Bronchial epithelial cell (primary cell): ENCODE measurements around the gene HHIPL1. TPM values are rescaled to one million over a fixed set of nuclear protein-coding genes. Genes with fewer than 3 reads are reported as not detected.

Source experiments
- DNase-seq: peaks from one replicate; pipeline ENCODE4 v3.0.0-alpha.2; 2010; ENCODE audit warnings: low read depth
- FAIRE-seq: peaks from 2 replicates; lab custom pipeline; 2011; peaks lifted over from hg19 to GRCh38; lab: Jason Lieb, UNC
- H3K27me3 ChIP-seq: 2 replicates; pipeline ENCODE4 v1.5.1; 2011; ENCODE audit warnings: low read length; ENCODE audit not compliant: control insufficient read depth, insufficient read depth
- H3K36me3 ChIP-seq: 2 replicates; pipeline ENCODE4 v1.5.1; 2011; ENCODE audit warnings: low read length; ENCODE audit not compliant: control insufficient read depth, insufficient read depth
- H3K4me3 ChIP-seq: 2 replicates; pipeline ENCODE4 v1.5.1; 2011; ENCODE audit warnings: mild to moderate bottlenecking, low read depth, low read length, control low read depth
- CTCF ChIP-seq: IDR thresholded peaks from 2 replicates; pipeline ENCODE4 v1.5.1; 2011; ENCODE audit warnings: mild to moderate bottlenecking, moderate library complexity, low read length, control low read depth, inconsistent platforms; ENCODE audit not compliant: insufficient read depth, severe bottlenecking
- total RNA-seq: library from RNA; depleted of rRNA; stranded (reverse); fragments of >200 nt; gene quantifications from 2 replicates; pipeline ENCODE4 v1.2.1, GENCODE V29; 2014

HHIPL1 gene
- total RNA-seq, 1 donor from 2014 or later = 0.53 TPM

DNA sequence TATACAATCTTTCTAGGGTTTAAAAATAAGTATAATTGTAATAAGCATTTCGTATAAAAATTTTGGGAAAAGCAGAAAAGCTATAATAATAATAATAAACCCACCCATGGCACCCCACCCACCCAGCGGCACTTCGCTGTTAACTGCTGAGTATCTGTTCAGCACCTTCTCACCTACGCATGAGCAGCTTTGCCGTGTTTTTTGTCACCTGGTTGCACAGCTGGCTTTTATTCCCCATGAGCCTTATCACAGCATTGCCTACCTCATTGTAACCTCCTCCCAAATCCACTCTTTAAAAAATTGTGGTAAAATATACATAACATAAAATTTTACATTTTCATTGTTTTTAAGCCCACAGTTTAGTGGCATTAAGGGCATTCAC, 73.9 kb downstream of the HHIPL1 start:
- no peaks in the 10 kb centered on the region for H3K27me3 ChIP-seq
- TF ChIP-seq CTCF = no peak
- FAIRE-seq = no peak
- no peak overlapping the region for H3K4me3 ChIP-seq
- DNase-seq = no peak
- no peaks in the 10 kb centered on the region for H3K36me3 ChIP-seq

DNA sequence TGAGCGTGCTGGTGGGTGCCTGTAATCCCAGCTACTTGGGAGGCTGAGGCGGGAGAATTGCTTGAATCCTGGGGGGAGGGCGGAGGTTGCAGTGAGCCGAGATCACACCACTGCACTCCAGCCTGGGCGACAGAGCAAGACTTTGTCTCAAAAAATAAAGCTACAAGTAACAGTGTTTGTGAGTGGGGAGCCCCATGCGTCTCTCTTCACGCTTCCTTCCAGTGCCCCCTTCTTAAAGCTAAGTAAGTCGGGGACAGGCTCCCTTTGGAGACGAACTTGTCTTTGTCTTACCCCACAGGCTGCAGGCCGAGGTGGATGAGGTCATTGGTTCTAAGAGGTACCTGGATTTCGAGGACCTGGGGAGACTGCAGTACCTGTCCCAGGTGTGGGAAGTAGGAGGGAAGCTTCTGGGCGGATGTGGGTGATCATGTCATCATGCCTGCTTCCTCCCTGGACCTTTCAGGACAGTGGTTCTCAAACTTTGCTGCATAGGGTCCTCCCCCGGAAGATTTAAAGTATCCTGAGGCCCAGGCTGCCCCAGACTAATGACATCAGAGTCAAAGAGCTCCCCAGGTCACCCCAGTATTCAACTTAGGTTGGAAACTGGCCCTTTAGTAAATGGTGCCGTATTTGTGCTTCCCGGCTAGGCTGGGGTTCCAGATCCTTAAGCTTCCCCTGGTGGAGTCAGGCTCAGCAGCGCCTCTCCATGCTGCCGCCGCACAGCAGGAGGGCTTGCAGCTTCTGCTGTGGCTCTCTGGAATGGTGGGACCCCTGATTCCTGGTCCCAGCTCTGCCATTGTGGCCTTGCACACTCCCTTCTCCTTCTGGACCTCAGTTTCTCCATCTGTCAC, 76.2 kb downstream of the HHIPL1 start:
- Histone ChIP-seq H3K36me3 (no peaks in the 10 kb centered on the region), H3K27me3 (peaks cover under 1% of the 10 kb centered on the region), H3K4me3 (no peak overlapping the region)
- DNase-seq (no peak), FAIRE-seq (no peak)
- no peak for TF ChIP-seq CTCF

DNA sequence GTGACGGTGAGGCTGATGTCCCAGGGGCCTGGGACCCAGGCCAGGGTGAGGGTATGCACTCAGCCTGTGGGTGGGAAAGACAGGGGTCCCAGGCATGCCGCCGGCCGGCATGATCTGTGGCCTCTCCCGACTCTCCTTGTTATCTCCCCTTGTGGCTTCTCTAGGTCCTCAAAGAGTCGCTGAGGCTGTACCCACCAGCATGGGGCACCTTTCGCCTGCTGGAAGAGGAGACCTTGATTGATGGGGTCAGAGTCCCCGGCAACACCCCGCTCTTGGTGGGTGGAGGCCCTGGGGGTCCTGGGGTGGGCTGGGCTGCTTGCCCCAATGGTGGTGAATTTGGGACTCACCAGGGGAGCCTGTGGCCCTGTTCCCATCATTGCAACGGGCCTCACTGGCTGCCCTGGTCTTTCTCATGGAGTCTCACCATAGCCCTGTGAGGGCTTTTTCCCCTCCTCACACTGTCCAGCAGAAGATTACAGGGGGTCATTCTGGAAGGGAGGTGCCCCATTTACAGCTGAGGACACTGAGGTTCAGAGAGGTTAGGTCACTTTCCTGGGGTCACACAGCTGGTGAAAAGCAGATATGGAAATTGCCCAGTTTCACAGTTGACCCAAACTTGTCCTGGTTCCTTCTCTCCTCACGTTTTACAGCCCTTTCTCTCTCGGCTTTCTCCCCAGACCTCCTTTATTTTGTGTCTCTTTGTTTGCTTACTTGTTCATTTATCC, 77.0 kb downstream of the HHIPL1 start:
- no peak for FAIRE-seq
- DNase-seq = no peak
- Histone ChIP-seq H3K36me3 (no peaks in the 10 kb centered on the region), H3K27me3 (peaks cover 4% of the 10 kb centered on the region), H3K4me3 (no peak overlapping the region)
- no peak for TF ChIP-seq CTCF

DNA sequence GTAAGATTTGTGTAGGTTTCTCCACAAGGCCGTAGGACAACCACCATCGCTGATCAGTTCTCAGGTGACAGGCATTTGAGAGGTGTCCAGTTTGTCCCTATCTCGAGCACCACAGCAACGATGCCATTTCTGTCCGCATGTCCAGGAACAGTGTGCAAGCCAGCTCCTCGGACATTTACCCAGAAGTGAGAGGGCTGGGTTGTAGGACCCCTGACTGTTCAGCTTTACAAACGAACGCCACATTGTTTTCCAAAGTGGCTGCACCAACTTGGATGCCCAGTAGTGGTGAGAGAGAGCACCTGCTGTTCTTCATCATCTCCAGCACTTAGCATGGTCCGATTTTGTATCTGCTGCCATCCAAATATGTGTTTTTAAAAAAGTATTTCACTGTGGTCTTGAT, 77.8 kb downstream of the HHIPL1 start:
- no peak for TF ChIP-seq CTCF
- H3K27me3 ChIP-seq = peaks cover 4% of the 10 kb centered on the region
- no peaks in the 10 kb centered on the region for H3K36me3 ChIP-seq
- FAIRE-seq (peak; percentile 36), DNase-seq (no peak)
- H3K4me3 ChIP-seq = no peak overlapping the region

DNA sequence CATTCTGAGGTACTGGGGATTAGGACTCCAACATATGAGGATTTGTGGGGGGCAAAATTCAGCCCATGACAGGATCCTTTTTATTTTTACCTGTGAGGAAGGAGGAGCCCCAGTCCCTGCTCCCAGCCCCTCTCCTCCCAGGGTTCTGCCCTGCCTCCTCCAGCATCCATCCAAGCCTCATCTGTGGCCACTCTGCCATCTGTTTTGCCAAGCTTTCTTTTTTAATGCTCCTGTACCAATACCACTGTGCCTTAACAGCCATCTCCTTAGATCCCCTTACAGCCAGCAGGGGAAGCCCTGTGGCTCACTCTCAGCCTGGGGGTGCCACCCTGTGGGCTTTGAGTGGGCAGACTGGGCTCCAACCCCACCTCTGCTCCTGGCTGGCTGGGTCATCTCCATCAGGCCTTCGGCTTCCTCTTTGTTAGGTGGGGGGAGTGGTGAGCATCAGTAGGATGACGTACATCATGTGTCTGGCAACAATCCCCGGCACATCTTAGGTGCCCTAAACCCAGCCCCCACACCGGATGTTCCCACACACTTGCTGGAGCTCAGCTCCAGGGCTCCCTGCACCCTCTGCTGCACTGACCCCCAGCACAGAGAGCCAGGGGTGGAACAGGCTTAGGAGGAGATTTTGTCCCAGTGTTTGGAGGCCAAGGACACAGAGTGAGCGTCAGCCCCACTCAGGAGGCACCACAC, 79.4 kb downstream of the HHIPL1 start:
- no peaks in the 10 kb centered on the region for H3K36me3 ChIP-seq
- no peak for DNase-seq
- H3K4me3 ChIP-seq = no peak overlapping the region
- H3K27me3 ChIP-seq = peaks cover 4% of the 10 kb centered on the region
- no peak for TF ChIP-seq CTCF
- FAIRE-seq = no peak
